Activated naive CD4-positive, alpha-beta T cell treated with anti-CD3 and anti-CD28 coated beads, Interleukin-2, amount 50 U/mL, for 72 hours (primary cell): ENCODE measurements around the gene EGR4. TPM values are rescaled to one million over a fixed set of nuclear protein-coding genes. Genes with fewer than 3 reads are reported as not detected.

Experiments
- ATAC-seq, 2 donors: fragments of 150-1000 bp; cut with Tn5 transposase; 2 replicates each; pipeline ENCODE4 v1.10.0; 2021; ENCODE audit warnings: mild to moderate bottlenecking in 2 of 2, moderate library complexity in 2 of 2
- DNase-seq, 2 donors: peaks; one replicate each; pipeline ENCODE4 v3.0.0; 2021 to 2022; ENCODE audit warnings: low spot score in 2 of 2
- H3K27ac Mint-ChIP-seq, 2 donors: one replicate each; pipeline ENCODE4 v1.8.0; 2022; ENCODE audit warnings: mild to moderate bottlenecking in 2 of 2, mixed read lengths in 2 of 2
- H3K36me3 Mint-ChIP-seq, 2 donors: one replicate each; pipeline ENCODE4 v1.8.0; 2022; ENCODE audit warnings: mixed read lengths in 2 of 2
- H3K9me3 Mint-ChIP-seq, 2 donors: one replicate each; pipeline ENCODE4 v1.8.0; 2022; ENCODE audit warnings: mixed read lengths in 2 of 2
- total RNA-seq, 2 donors: library from RNA; stranded (reverse); gene quantifications; one replicate each; pipeline ENCODE4 v1.2.3, GENCODE V29; 2022

Gene EGR4
- total RNA-seq, 2 donors from 2014 or later = 0.33 TPM; not detected in 1

DNA sequence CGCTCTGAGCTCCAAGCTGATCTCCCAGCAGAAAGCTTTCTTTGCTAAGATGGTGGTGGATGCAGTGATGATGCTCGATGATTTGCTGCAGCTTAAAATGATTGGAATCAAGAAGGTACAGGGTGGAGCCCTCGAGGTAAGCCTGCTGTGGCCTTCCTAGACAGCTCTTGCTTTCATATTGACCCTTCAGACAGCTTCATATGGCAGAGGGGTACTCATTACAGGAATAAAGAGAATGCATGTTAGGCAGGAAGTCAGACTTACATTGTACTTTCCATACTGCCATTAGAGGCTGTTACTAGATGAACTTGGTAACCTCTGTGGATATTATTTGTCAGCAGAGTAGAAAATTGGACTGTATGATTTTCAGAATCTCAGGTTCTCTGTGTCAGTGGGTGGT is 48.8 kb downstream of the EGR4 start:
- Mint-ChIP-seq H3K27ac (peak overlapping the region; percentile 33 to 91), H3K9me3 (no peaks in the 10 kb centered on the region), H3K36me3 (peaks cover 8 to 19% of the 10 kb centered on the region in 2 donors)
- DNase-seq (no peak), ATAC-seq (peak in 1 of 2 donors; percentile 75)

DNA sequence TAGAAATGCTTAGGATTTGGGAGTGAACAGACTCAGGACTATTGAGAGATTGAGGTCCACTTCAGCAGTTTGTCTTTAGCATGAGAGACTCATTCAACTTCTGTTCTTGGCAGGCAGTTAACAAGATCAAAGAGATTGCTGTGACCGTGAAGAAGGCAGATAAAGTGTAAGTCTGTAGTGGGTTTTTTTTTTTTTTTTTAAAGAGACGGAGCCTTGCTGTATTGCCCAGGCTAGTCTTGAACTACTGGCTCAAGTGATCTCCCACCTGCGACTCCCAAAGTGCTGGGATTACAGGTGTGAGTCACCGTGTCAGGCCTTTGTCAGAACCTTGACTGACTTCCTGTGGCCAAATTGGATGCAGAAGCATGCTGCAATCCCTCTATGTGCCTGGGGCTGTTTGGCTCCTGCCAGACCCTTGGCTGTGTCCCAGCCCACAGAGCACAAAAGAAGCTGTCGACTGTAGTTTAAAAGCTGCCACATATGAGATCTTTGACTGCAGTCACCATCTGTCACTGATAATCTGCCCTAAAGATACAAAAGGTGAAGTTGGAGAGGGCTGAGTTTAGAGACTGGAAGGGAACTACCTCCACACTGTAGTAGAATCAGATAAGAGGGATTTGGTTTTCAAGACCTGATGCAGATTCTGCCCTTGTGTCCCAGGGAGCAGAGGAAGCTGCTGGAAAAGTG is 49.3 kb downstream of the EGR4 start:
- H3K27ac Mint-ChIP-seq = peak overlapping the region; percentile 33 to 91
- H3K9me3 Mint-ChIP-seq = no peaks in the 10 kb centered on the region
- ATAC-seq (no peak), DNase-seq (no peak)
- peaks cover 8 to 14% of the 10 kb centered on the region in 2 donors for H3K36me3 Mint-ChIP-seq

Other genes with a start within 250 kb of the EGR4 start
- gene SFXN5, start 221.8 kb downstream of the EGR4 start, total RNA-seq = 10 to 100 TPM in 1 of 2 donors, 1 to 10 TPM in 1; 5.2 to 16.0 TPM
- 10 to 100 TPM in 1 of 2 donors, 1 to 10 TPM in 1; 8.3 to 27.9 TPM for gene RAB11FIP5, start 180.6 kb downstream of the EGR4 start, total RNA-seq
- gene NOTO, start 91.0 kb downstream of the EGR4 start, total RNA-seq = not detected
- gene SMYD5, start 79.3 kb downstream of the EGR4 start, total RNA-seq = 10 to 100 TPM; 36.0 to 41.1 TPM
- gene PRADC1, start 60.3 kb downstream of the EGR4 start, total RNA-seq = 10 to 100 TPM; 11.5 to 24.7 TPM
- 100 to 1,000 TPM; 417 to 503 TPM for gene CCT7, start 59.2 kb downstream of the EGR4 start, total RNA-seq
- 10 to 100 TPM; 16.0 to 41.5 TPM for gene FBXO41, start 9.1 kb downstream of the EGR4 start, total RNA-seq
- 10 to 100 TPM; 21.5 to 25.4 TPM for gene ALMS1, start 92.3 kb upstream of the EGR4 start, total RNA-seq